Measurements from ENCODE around the gene ST14. TPM values are rescaled to one million over a fixed set of nuclear protein-coding genes. Genes with fewer than 3 reads are reported as not detected.

ST14 gene
- total RNA-seq, 1 experiment from 2014 or later = 33.9 TPM

GRCh38 chr11:130212431-130212961 lies 52.9 kb downstream of the ST14 start (continued):
- TF ChIP-seq, protein P1, sequence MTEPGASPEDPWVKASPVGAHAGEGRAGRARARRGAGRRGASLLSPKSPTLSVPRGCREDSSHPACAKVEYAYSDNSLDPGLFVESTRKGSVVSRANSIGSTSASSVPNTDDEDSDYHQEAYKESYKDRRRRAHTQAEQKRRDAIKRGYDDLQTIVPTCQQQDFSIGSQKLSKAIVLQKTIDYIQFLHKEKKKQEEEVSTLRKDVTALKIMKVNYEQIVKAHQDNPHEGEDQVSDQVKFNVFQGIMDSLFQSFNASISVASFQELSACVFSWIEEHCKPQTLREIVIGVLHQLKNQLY (CRISPR knock-in tag; IDR thresholded peaks at IDR 0.05) = no peak
- TF ChIP-seq GABPB1 (CRISPR knock-in tag; IDR thresholded peaks at IDR 0.05) = no peak
- TF ChIP-seq, protein P2, sequence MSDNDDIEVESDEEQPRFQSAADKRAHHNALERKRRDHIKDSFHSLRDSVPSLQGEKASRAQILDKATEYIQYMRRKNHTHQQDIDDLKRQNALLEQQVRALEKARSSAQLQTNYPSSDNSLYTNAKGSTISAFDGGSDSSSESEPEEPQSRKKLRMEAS (CRISPR knock-in tag; IDR thresholded peaks at IDR 0.05) = no peak
- no peak for TF ChIP-seq NR3C1 (CRISPR knock-in tag; conservative IDR thresholded peaks at IDR 0.05; ENCODE audit: low read depth)

GRCh38 chr11:130213143-130213978 lies 53.8 kb downstream of the ST14 start:
- Mint-ChIP-seq H3K36me3 (no peaks in the 10 kb centered on the region), H3K4me1 (peaks cover 22% of the 10 kb centered on the region), H3K27me3 (ENCODE audit: low read depth) (no peaks in the 10 kb centered on the region), H3K27ac (no peak overlapping the region), H3K9me3 (no peaks in the 10 kb centered on the region), H3K4me3 (no peak overlapping the region)
- ATAC-seq (peak; percentile 70), DNase-seq (ENCODE audit: low spot score) (peak; percentile 84)
- ChIA-PET POLR2A (interaction anchor here (0.6 kb wide), 1 partner anchor 20 kb away, joined by 3 read pairs; no protein-coding TSS in a partner anchor), CTCF (interaction anchor here (0.6 to 1.6 kb wide), 37 partner anchors 9 to 1135 kb away, joined by 3 to 39 read pairs (median 4); partner anchors contain the start of gene ADAMTS8)
- peak; percentile 99 for TF ChIP-seq CTCF (IDR thresholded peaks at IDR 0.05)
- no peak for TF ChIP-seq CREM (CRISPR knock-in tag; IDR thresholded peaks at IDR 0.05)

GRCh38 chr11:130213979-130214281 lies 54.3 kb downstream of the ST14 start:
- Mint-ChIP-seq H3K4me3 (no peak overlapping the region), H3K27ac (no peak overlapping the region), H3K9me3 (no peaks in the 10 kb centered on the region), H3K4me1 (peaks cover 20% of the 10 kb centered on the region), H3K27me3 (ENCODE audit: low read depth) (no peaks in the 10 kb centered on the region), H3K36me3 (no peaks in the 10 kb centered on the region)
- ChIA-PET POLR2A (no interaction called here), CTCF (no interaction called here)
- ATAC-seq (no peak), DNase-seq (ENCODE audit: low spot score) (peak; percentile 5)
- TF ChIP-seq MYBL2 (CRISPR knock-in tag; IDR thresholded peaks at IDR 0.05) = no peak
- TF ChIP-seq CBFB (CRISPR knock-in tag; IDR thresholded peaks at IDR 0.05; ENCODE audit: low read depth) = no peak
- TF ChIP-seq ATF2 (CRISPR knock-in tag; IDR thresholded peaks at IDR 0.05; ENCODE audit: borderline replicate concordance, low read depth) = no peak
- TF ChIP-seq GTF2I (CRISPR knock-in tag; conservative IDR thresholded peaks at IDR 0.05) = no peak
- no peak for TF ChIP-seq CTCF (IDR thresholded peaks at IDR 0.05)
- TF ChIP-seq, protein P1 (CRISPR knock-in tag; IDR thresholded peaks at IDR 0.05) = no peak
- TF ChIP-seq JUN (CRISPR knock-in tag; IDR thresholded peaks at IDR 0.05) = no peak
- no peak for TF ChIP-seq ZNF232 (CRISPR knock-in tag; IDR thresholded peaks at IDR 0.05)
- TF ChIP-seq ZNF671 (CRISPR knock-in tag; IDR thresholded peaks at IDR 0.05) = no peak
- TF ChIP-seq NR2C2 (CRISPR knock-in tag; IDR thresholded peaks at IDR 0.05) = no peak
- TF ChIP-seq, protein P3, sequence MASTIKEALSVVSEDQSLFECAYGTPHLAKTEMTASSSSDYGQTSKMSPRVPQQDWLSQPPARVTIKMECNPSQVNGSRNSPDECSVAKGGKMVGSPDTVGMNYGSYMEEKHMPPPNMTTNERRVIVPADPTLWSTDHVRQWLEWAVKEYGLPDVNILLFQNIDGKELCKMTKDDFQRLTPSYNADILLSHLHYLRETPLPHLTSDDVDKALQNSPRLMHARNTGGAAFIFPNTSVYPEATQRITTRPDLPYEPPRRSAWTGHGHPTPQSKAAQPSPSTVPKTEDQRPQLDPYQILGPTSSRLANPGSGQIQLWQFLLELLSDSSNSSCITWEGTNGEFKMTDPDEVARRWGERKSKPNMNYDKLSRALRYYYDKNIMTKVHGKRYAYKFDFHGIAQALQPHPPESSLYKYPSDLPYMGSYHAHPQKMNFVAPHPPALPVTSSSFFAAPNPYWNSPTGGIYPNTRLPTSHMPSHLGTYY (CRISPR knock-in tag; IDR thresholded peaks at IDR 0.05) = no peak
- TF ChIP-seq, protein P4, sequence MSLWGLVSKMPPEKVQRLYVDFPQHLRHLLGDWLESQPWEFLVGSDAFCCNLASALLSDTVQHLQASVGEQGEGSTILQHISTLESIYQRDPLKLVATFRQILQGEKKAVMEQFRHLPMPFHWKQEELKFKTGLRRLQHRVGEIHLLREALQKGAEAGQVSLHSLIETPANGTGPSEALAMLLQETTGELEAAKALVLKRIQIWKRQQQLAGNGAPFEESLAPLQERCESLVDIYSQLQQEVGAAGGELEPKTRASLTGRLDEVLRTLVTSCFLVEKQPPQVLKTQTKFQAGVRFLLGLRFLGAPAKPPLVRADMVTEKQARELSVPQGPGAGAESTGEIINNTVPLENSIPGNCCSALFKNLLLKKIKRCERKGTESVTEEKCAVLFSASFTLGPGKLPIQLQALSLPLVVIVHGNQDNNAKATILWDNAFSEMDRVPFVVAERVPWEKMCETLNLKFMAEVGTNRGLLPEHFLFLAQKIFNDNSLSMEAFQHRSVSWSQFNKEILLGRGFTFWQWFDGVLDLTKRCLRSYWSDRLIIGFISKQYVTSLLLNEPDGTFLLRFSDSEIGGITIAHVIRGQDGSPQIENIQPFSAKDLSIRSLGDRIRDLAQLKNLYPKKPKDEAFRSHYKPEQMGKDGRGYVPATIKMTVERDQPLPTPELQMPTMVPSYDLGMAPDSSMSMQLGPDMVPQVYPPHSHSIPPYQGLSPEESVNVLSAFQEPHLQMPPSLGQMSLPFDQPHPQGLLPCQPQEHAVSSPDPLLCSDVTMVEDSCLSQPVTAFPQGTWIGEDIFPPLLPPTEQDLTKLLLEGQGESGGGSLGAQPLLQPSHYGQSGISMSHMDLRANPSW (CRISPR knock-in tag; conservative IDR thresholded peaks at IDR 0.05; ENCODE audit: low read depth) = no peak
- no peak for TF ChIP-seq ATF6 (CRISPR knock-in tag; IDR thresholded peaks at IDR 0.05)
- TF ChIP-seq KAT7 (CRISPR knock-in tag; IDR thresholded peaks at IDR 0.05; ENCODE audit: borderline replicate concordance) = no peak
